Esophagus squamous epithelium (tissue), 5 donors: ENCODE measurements around the gene IL17RE. TPM values are rescaled to one million over a fixed set of nuclear protein-coding genes. Genes with fewer than 3 reads are reported as not detected.
A peak's percentile ranks its signal among the peaks of the same experiment; 100 is the strongest.
"Not testable (repeated sequence)": the region's sequence is repeated elsewhere in the genome, so short reads cannot be mapped to it uniquely, and the experiment has no call there.

Experiments
- DNase-seq: peaks from one replicate; lab custom pipeline; 2025; lab: John Stamatoyannopoulos, UW
- H3K27ac ChIP-seq, 4 donors: fragments of 200-600 bp; sonication (generic); one replicate each; pipeline ENCODE4 v1.5.1; 2016 to 2019; ENCODE audit warnings: mild to moderate bottlenecking in 1 of 4
- H3K27me3 ChIP-seq, 4 donors: fragments of 200-600 bp; sonication (generic); 1 replicate in 3 of 4; 2 replicates in 1 of 4; pipeline versions ENCODE4 v1.5.1 to v1.6.0; 2017 to 2021; ENCODE audit warnings: antibody characterized with exemption in 1 of 4
- H3K36me3 ChIP-seq, 3 donors: fragments of 200-600 bp; sonication (generic); one replicate each; pipeline ENCODE4 v1.5.1; 2016 to 2019
- H3K4me1 ChIP-seq, 3 donors: fragments of 200-600 bp; sonication (generic); one replicate each; pipeline ENCODE4 v1.5.1; 2017 to 2019
- H3K4me3 ChIP-seq, 4 donors: fragments of 200-600 bp; sonication (generic); 1 replicate in 3 of 4; 2 replicates in 1 of 4; pipeline ENCODE4 v1.5.1; 2016 to 2019; ENCODE audit warnings: mild to moderate bottlenecking in 2 of 4, moderate library complexity in 1 of 4
- H3K9me3 ChIP-seq, 3 donors: fragments of 200-600 bp; sonication (generic); one replicate each; pipeline ENCODE4 v1.5.1; 2016 to 2019
- POLR2A ChIP-seq, 4 donors: fragments of 450-650 bp; IDR thresholded peaks; one replicate each; pipeline ENCODE4 v1.6.1; 2017; ENCODE audit warnings: antibody characterized with exemption in 4 of 4, mild to moderate bottlenecking in 4 of 4, moderate library complexity in 3 of 4
- WGBS, 2 donors: methylation state at CpG; one replicate each; pipeline ENCODE4 v1.1.5; 2018; 5-methylcytosine and 5-hydroxymethylcytosine counted together
- intact Hi-C: fragments of 100-400 bp; cut with DNase I; formaldehyde crosslinking; loops from one replicate; pipeline ENCODE4 v1.15.0; 2022
- total RNA-seq, 4 donors: library from RNA; depleted of rRNA; stranded (reverse); fragments of >200 nt; gene quantifications; one replicate each; pipeline ENCODE4 v1.1.0, GENCODE V29; 2016
- TF ChIP-seq, protein P1 (sequence below), 6 experiments: fragments of 450-650 bp in 4 of 6; fragments of 200-600 bp in 2 of 6; sonication (generic) in 2 of 6; IDR thresholded peaks; one replicate each; pipeline ENCODE4 v1.5.1; 2016 to 2019; ENCODE audit warnings: antibody characterized with exemption in 6 of 6, mild to moderate bottlenecking in 4 of 6, moderate library complexity in 4 of 6
- donor health status: DM: yes; HTN: yes; CAD: no.

Gene IL17RE
- total RNA-seq, 4 donors from 2014 or later: 7.5 to 15.3 (median 12.1) TPM

DNA sequence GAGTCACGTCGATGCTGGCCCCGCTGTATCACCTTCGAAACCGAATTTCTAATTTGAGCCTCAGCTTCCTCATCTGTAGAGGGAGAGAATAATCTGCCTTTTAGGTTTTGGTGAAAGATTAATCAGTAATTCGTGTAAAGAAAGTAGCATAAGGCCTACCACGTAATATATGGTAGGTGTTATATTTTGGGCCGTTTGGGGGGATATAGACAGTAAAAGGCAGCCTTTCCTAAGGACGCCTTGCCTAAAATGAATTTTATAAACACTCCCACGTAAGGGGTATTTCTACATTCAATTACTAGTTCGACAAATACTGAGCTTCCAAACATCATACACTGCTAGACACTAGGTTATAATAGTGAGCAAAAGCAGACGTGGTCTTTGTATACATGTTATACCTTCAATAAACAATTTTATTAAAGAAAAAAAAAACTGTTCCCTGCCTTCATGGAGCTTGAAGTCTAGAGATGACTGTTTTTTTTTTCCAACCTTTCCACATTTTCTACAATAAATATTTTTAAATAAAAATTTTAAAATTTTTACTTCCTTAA, 11.5 kb upstream of the IL17RE start:
- no peaks in the 10 kb centered on the region for H3K9me3 ChIP-seq
- intact Hi-C loops: no loop called here
- peaks cover 10 to 40% (median 20%) of the 10 kb centered on the region in 3 donors for H3K4me1 ChIP-seq
- DNase-seq: no peak
- H3K36me3 ChIP-seq: peaks cover 7 to 20% (median 9%) of the 10 kb centered on the region in 3 donors
- H3K27ac ChIP-seq: peak overlapping the region; percentile 93 to 99 (median 98)
- WGBS, 2 donors: 8% methylated on average over 7 to 8 of the region's 12 CpGs
- no peak for TF ChIP-seq POLR2A (IDR thresholded peaks at IDR 0.05)
- TF ChIP-seq, protein P1, sequence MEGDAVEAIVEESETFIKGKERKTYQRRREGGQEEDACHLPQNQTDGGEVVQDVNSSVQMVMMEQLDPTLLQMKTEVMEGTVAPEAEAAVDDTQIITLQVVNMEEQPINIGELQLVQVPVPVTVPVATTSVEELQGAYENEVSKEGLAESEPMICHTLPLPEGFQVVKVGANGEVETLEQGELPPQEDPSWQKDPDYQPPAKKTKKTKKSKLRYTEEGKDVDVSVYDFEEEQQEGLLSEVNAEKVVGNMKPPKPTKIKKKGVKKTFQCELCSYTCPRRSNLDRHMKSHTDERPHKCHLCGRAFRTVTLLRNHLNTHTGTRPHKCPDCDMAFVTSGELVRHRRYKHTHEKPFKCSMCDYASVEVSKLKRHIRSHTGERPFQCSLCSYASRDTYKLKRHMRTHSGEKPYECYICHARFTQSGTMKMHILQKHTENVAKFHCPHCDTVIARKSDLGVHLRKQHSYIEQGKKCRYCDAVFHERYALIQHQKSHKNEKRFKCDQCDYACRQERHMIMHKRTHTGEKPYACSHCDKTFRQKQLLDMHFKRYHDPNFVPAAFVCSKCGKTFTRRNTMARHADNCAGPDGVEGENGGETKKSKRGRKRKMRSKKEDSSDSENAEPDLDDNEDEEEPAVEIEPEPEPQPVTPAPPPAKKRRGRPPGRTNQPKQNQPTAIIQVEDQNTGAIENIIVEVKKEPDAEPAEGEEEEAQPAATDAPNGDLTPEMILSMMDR (IDR thresholded peaks at IDR 0.05): no peak
- H3K4me3 ChIP-seq: peak overlapping the region; percentile 70 to 100 (median 88)
- H3K27me3 ChIP-seq: no peaks in the 10 kb centered on the region

DNA sequence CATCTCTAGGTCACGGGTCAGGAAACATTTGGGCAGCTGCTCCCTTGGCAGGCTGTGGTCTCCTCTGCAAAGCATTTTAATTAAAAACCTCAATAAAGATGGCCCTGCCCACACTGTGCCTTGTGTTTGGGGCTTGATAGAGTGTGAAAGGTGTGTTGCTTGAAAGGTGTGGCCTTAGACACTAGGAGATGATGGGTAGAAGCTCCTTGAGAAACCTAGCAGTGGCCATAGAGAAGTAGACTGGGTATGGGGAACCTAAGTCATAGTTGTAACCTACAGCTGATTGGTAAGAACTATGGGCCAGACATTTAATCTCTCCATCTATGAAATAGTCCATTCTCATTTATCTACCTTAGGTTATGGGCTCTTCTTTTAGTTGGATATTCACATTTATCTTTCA, 8.9 kb upstream of the IL17RE start:
- DNase-seq: no peak
- Histone ChIP-seq H3K4me3 (no peak overlapping the region), H3K9me3 (no peaks in the 10 kb centered on the region), H3K36me3 (peaks cover 7 to 20% (median 9%) of the 10 kb centered on the region in 3 donors), H3K27me3 (no peaks in the 10 kb centered on the region), H3K4me1 (peaks cover 16 to 60% (median 34%) of the 10 kb centered on the region in 3 donors), H3K27ac (peak overlapping the region; percentile 19 to 61 (median 34))
- 77% methylated on average over 1 of the region's 1 CpG for WGBS, 2 donors
- TF ChIP-seq, protein P1 (IDR thresholded peaks at IDR 0.05): no peak
- no peak for TF ChIP-seq POLR2A (IDR thresholded peaks at IDR 0.05)
- intact Hi-C loops: no loop called here

DNA sequence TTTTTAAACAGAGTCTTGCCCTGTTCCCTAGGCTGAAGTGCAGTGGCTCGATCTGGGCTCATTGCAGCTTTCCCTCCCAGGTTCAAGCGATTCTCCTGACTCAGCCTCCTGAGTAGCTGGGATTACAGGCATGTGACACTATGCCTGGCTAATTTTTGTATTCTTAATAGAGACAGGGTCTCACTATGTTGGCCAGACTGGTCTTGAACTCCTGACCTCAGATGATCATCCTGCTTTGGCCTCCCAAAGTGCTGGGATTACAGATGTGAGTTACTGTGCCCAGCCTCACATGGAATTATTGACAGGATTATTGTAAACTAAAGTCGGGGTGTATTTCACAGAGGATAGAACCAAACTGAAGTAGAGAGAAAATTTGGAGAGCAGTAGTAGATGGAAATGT, 6.9 kb upstream of the IL17RE start:
- intact Hi-C loops, H3K9me3 ChIP-seq, H3K27me3 ChIP-seq, H3K27ac ChIP-seq, DNase-seq, H3K4me3 ChIP-seq: not testable (repeated sequence)
- Histone ChIP-seq H3K4me1 (peaks cover 12 to 62% (median 34%) of the 10 kb centered on the region in 3 donors), H3K36me3 (peaks cover 7 to 20% (median 9%) of the 10 kb centered on the region in 3 donors)
- WGBS, 2 donors: 90 to 94% methylated on average over 3 of the region's 3 CpGs

DNA sequence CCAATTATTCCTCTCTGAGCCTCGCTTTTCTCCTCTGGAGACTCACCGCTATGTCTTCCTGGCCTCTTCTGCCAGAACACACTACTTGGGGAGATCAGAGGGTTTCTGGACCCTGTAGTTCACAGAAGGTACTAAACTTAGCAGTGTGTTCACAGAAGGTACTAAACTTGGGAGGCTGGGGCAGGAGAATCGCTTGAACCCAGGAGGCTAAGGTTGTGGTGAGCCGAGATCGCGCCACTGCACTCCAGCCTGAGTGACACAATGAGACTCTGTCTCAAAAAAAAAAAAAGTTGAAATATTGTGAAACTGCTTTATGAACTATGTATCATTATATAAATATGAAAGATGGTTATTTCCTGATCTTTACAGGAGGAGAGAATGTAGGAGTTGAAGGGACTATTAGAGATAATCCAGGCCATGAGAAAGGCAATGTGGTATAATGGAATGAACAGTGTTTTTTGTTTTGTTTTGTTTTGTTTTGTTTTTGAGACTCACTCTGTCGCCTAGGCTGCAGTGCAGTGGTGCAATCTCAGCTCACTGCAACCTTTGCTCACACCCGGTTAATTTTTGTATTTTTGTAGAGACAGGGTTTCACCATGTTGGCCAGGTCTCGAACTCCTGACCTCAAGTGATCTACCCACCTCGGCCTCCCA, 5.8 kb upstream of the IL17RE start:
- intact Hi-C loops, H3K27ac ChIP-seq, H3K9me3 ChIP-seq, H3K27me3 ChIP-seq, DNase-seq, H3K4me3 ChIP-seq: not testable (repeated sequence)
- Histone ChIP-seq H3K4me1 (peaks cover 9 to 52% (median 27%) of the 10 kb centered on the region in 3 donors), H3K36me3 (peaks cover 7 to 19% (median 9%) of the 10 kb centered on the region in 3 donors)
- 77 to 81% methylated on average over 9 to 10 of the region's 10 CpGs for WGBS, 2 donors

DNA sequence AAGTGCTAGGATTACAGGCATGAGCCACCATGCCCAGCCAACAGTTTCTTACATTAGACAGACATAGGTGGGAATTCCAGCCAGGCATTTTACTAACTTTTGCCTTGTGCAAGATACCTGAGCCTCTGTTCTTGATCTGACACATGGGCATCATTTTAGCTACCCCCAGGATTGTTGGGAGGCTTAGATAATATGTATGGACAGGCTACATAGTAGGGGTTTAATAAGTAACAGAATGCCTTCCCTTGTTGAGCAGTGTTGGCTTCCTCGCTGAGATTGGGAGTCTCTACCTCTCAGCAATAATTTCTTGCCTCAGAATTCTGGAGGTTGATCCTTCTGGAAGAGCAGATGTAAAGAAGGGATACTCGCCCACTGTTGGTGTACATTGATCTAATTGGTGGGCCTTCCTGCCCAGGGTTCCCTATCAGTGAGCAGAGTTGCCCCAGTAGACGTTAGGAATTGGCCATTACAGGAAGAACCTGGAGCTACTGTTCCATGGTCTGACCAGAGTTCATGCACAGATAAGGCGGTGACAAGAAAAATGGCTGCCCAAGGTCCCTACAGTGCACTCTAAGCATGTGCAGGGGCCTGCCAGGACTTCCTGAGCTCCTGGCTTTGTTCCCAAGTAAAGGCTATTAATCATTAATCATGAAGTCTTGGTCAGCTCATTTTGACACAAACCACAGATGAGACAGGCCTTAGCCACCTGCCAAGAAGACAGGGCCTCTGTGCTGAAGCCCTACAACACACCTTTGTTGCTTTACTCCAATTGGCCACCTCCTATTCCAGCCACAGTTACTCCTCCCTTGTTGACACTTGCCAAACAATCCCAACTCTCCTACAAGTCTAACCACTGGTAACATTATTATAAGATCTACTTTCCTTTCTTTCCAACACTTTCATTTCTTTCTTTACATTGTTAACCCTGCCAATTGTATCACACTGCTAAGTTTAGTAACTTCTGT, 5.0 kb upstream of the IL17RE start:
- intact Hi-C loops: no loop called here
- H3K27me3 ChIP-seq: no peaks in the 10 kb centered on the region
- peak overlapping the region in 3 of 4 donors; percentile 39 to 58 (median 51) for H3K27ac ChIP-seq
- no peak overlapping the region for H3K4me3 ChIP-seq
- peaks cover 11 to 52% (median 31%) of the 10 kb centered on the region in 3 donors for H3K4me1 ChIP-seq
- no peaks in the 10 kb centered on the region for H3K9me3 ChIP-seq
- 67 to 68% methylated on average over 3 to 4 of the region's 4 CpGs for WGBS, 2 donors
- TF ChIP-seq POLR2A (IDR thresholded peaks at IDR 0.05): no peak
- TF ChIP-seq, protein P1 (IDR thresholded peaks at IDR 0.05): no peak
- no peak for DNase-seq
- peaks cover 7 to 11% (median 9%) of the 10 kb centered on the region in 3 donors for H3K36me3 ChIP-seq
